GM19455 (cell line): Measurements from ENCODE around the gene GSG1.

Experiments used
- ATAC-seq: cut with Tn5 transposase; IDR thresholded peaks from one replicate; pipeline ENCODE4 v1.9.1; 2021; ENCODE audit not compliant: unreplicated experiment

GSG1 gene

DNA sequence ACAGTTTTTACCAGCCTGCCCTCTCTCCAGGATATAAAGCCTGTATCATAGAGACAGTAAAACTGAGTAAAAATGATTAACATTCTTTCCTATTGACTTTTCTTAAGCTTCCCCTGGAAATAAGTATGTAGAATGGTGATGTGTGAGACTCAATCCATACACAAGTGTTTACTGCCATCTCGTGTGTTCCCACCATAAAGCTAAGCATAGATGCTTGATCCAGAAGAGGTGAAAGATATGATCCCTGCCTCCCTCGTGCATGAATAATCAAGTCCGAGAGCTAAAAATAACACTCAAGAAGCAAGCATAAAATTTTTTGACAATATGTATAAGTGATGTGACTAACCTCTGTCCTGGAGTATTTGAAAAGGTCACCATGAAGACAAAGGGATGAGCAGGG, 16.9 kb upstream of the GSG1 start:
- no peak for ATAC-seq

GRCh38 chr12:13119826-13120225, 16.4 kb upstream of the GSG1 start:
- no peak for ATAC-seq

DNA sequence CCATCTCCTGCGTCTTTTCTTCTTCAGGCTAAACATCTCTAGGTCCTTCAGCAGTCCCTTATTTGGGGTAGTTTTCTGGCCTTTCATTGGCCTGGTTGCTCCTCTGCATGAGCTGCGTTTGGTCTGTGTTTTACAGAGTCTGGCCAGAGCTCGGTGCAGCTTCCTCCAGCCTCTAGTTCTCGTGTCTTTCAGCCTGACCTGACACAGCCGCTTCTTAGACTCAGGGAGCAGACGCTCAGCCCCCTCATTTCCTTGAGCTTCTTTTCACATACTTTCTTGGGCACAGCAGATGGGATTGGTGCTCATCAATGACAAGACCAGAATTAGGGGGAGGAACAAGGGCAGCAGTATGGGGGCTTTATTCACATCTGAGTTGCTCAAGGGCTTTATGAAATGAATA, 13.6 kb upstream of the GSG1 start:
- ATAC-seq = no peak

GRCh38 chr12:13116259-13116658, 12.8 kb upstream of the GSG1 start:
- ATAC-seq = no peak

DNA sequence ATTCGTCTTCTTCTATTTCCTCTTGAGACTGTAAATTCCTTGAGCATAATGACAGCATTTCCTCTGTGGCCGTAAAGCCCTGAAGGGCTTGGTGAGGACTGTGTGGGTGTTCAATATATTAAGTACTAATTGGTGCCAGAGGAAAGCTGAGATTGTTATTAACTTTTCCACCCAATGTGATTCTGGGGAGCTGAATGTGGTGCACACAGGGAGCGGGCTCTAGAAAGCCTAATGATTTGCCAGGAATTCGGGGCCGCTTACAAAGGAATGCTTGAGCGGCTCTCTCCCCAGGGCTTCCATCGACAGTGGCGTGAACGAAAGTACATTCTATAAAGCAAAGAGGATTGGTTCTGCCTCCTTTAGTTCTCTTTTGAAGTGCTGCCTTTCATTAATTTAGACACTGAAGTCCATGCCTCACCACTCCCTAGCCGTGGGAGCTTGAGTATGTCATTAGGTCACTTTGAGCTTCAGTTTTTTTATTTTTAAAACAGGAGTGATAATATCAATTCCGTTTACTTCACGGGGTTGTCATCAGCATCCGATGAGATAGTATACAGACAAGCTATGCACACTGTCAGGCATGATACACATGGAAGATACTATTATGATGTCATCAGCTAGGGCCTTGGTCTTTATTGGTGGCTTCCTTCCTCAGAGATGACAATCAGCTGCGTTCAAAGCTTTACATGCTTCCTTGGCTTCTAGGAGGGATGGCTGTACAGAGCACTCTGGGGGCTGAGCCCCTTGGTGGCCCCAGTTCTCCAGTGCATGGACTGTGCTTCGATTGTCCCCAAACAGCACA, 11.0 kb upstream of the GSG1 start:
- ATAC-seq = no peak

GRCh38 chr12:13112968-13113367, 9.5 kb upstream of the GSG1 start:
- no peak for ATAC-seq

- ATAC-seq = no peak
Observed at GRCh38 chr12:13106666-13107065, 3.2 kb upstream of the GSG1 start.

DNA sequence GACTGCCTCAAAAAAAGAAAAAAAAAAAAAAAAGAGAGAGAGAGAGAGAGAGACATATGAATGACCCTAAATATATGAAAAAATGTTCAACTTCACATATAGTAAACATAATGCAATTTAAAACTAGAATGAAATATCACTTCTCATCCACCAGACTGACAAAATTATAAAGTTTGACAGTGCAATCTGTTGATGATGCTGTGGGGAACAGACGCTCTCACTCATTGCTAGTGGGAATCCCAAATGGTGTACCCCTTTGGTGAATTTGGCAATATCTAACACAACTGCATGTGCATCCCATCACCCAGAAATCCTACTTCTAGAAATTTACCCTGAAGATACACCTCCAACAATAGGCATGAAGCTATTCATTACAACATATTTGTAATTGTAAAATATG, 2.3 kb upstream of the GSG1 start:
- ATAC-seq = no peak

DNA sequence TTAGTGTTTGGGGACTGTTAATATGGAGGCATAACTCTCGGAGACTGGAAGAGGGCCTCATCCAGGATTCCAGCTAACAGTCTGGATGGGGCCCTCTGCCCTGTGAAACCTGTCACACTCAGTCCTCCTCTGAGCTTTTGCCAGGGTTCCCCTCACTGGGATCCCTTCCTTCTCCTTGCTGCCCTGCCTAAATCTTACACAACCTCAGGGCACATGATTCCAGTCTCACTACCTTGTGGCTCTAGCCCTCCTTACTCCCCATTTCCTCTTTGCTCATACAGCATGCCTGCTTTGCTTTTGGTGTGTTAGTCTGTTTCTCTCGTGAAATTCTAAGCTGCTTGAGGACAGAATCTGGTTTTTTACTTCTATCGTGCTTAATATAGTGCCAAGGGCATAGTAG, 942 bp upstream of the GSG1 start:
- ATAC-seq = no peak

- no peak for ATAC-seq
Observed at GRCh38 chr12:13102461-13103195, 839 bp downstream of the GSG1 start.

DNA sequence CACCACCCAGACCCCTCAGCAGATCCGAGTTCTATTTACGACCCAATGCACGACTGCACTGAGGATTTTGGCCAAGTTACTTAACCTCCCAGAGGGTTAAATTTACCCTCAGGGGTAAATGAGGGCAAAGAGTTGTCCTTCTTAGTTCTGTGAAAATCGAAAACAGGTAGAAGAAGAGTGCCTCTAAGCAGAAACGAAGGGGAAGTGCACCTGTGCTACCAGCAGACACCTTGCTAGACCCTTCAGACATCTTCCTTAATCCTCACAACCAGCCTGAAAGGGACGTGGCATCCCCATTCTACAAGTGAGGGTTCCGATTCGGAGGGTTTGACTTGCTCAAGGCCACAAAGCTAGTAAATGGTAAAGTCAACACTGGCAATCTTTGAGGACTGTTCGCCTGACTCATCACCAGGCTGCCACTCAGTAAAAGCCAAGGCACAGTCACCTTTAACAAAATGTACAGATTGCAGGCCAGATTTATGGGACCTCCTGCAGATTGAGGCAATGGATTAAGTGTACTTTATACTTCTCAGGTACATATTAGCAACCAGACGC, 1.6 kb downstream of the GSG1 start:
- ATAC-seq = no peak

- ATAC-seq = peak; percentile 86
Observed at GRCh38 chr12:13100882-13101769, 2.3 kb downstream of the GSG1 start.

GRCh38 chr12:13100605-13100881, 2.9 kb downstream of the GSG1 start:
- no peak for ATAC-seq

GRCh38 chr12:13099844-13100604, 3.4 kb downstream of the GSG1 start:
- ATAC-seq = no peak

DNA sequence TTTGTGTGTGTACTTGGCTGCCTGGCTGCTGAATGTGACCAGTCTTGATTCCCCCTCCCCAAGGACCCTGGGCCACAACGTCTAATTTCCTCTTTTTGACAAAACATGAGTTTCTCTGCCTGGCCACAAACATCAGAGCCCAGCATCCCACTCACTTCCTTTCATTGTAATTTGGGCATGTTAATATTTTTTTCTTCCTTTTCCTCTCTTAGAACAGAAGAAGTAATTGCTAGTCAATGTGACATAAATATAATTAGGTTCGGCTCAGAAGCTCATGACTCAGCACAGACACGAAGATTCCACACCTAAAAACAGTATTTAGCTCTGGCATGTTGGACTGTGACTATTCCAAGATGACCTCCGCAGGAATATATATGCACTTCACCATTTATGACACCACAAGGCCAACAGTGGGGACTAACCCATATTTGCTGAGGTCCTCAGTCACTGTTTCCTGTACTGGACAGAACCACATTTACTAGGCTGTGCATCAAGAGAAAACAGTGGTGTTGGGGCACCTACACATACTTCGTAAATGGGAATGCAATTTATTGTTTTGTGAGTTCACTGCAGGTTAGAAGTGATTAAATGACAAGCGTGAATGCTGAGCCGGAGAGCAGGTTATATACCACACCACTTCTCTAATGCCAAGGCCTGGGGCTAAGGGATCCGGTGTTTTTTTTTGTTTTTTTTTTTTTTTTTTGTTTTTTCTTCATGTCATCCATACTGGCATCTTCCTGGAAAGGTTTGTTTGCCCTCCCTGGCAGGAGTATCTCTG, 4.2 kb downstream of the GSG1 start:
- no peak for ATAC-seq

GRCh38 chr12:13097491-13098011, 5.9 kb downstream of the GSG1 start:
- no peak for ATAC-seq

DNA sequence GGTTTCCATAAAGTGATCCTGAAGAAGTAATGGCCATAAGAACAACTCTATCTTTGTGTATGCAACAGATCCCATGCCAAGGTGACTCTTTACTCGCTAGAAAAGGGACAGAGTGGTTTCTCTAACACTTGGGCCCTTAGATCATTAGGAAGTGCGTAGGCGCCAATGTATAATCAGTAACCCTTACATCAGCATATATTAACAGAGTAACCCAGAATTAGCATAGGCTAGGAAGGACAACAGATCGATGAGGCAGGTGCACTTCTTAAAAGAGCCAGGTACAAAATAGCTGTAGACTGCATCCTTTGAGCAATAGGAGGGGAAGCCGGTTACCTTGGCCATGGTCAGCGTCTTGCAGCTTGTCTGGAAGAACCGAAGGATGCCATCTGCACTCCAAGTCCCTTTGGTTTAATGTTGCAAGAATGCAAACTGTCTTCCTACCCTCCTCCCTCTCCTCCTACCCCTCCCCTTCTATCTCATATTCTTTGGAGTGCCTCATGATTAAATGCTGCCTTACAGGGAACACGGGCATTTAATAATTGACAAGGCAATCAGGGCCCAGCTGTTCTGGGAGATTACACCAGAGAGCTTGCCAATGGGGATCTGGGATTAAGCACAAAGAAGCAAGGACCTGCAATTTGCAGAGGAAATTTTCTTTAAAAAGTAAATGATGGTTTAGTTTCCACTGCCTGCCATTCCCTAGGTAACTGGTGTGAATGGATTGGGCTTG, 8.0 kb downstream of the GSG1 start:
- ATAC-seq = no peak

DNA sequence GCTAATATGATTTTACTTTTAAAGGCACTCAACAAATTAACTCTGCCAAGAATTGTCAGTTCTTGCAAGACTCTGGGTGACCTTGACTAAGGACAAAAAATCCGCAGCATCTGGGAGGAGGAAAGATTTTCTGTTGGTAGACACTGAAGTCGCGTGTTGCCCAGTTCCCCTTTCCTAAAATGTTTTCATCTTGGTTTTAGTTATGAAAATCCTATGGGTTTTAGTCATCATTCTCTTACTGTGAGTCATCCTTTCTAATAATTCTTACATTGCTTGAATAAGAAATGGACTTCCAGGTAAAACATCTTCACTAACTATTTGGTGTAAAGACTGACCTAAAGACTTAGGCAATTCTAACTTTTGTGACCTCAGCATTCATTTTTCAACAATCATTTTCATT, 9.1 kb downstream of the GSG1 start:
- ATAC-seq = no peak

DNA sequence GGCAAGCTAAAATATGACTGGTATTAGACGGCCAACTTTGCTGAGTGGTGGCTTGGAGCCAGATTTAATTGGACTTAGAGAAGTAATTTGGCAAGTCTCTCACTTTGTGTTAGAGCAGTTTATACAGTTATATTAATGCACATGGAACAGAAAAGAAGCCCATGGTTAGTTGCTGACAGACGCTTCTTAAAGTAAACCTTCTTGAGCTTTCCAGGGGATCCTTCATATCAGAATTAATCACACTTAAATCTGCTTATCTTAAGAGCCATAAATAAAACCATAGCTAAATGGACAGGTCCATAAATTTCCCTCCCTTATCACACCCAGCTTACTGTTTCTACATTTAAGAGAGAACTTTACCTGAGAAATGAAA, 9.6 kb downstream of the GSG1 start:
- ATAC-seq = no peak
